Astrocyte (in vitro differentiated cells and primary cell): ENCODE measurements around the gene CCDC197. TPM values are rescaled to one million over a fixed set of nuclear protein-coding genes. Genes with fewer than 3 reads are reported as not detected.
A peak's percentile ranks its signal among the peaks of the same experiment; 100 is the strongest.

Experiments used
- DNase-seq: peaks from one replicate; pipeline ENCODE4 v3.0.0-alpha.2; 2010; ENCODE audit warnings: low read depth
- FAIRE-seq: peaks from 2 replicates; lab custom pipeline; 2011; peaks lifted over from hg19 to GRCh38; lab: Jason Lieb, UNC
- H2AFZ ChIP-seq: 2 replicates; pipeline ENCODE4 v1.6.0; 2012; ENCODE audit warnings: low read depth, low read length, inconsistent platforms
- H3K27ac ChIP-seq: 2 replicates; pipeline ENCODE4 v1.5.1; 2011; ENCODE audit warnings: low read depth, low read length, inconsistent platforms
- H3K27me3 ChIP-seq: 2 replicates; pipeline ENCODE4 v1.6.0; 2011; ENCODE audit warnings: low read length, inconsistent platforms; ENCODE audit not compliant: insufficient read depth
- H3K36me3 ChIP-seq: 2 replicates; pipeline ENCODE4 v1.5.1; 2011; ENCODE audit warnings: low read length, inconsistent platforms; ENCODE audit not compliant: insufficient read depth
- H3K4me1 ChIP-seq: 2 replicates; pipeline ENCODE4 v1.5.1; 2011; ENCODE audit warnings: low read length, inconsistent platforms; ENCODE audit not compliant: insufficient read depth
- H3K4me2 ChIP-seq: 2 replicates; pipeline ENCODE4 v1.6.0; 2012; ENCODE audit warnings: low read length, inconsistent platforms
- H3K4me3 ChIP-seq: 2 replicates; pipeline ENCODE4 v1.5.1; 2011; ENCODE audit warnings: low read depth, mild to moderate bottlenecking, low read length, inconsistent platforms; ENCODE audit not compliant: insufficient read depth
- H3K79me2 ChIP-seq: 2 replicates; pipeline ENCODE4 v1.6.0; 2012; ENCODE audit warnings: mild to moderate bottlenecking, low read length, inconsistent platforms; ENCODE audit not compliant: insufficient read depth
- H3K9ac ChIP-seq: 2 replicates; pipeline ENCODE4 v1.6.0; 2012; ENCODE audit warnings: mild to moderate bottlenecking, low read length, inconsistent platforms
- H3K9me3 ChIP-seq: 2 replicates; pipeline ENCODE4 v1.5.1; 2012; ENCODE audit warnings: low read depth, mild to moderate bottlenecking, low read length, inconsistent platforms; ENCODE audit not compliant: insufficient read depth
- H4K20me1 ChIP-seq: 2 replicates; pipeline ENCODE4 v1.6.0; 2012; ENCODE audit warnings: low read length, inconsistent platforms; ENCODE audit not compliant: insufficient read depth
- H3K27ac Mint-ChIP-seq: one replicate; pipeline ENCODE4 v1.8.0; 2021; ENCODE audit warnings: mild to moderate bottlenecking, mixed read lengths; ENCODE audit not compliant: unreplicated experiment
- H3K27me3 Mint-ChIP-seq: one replicate; pipeline ENCODE4 v1.8.0; 2021; ENCODE audit warnings: low read depth, mixed read lengths; ENCODE audit not compliant: unreplicated experiment
- H3K36me3 Mint-ChIP-seq: one replicate; pipeline ENCODE4 v1.8.0; 2021; ENCODE audit warnings: low read depth, mixed read lengths; ENCODE audit not compliant: unreplicated experiment
- H3K4me1 Mint-ChIP-seq: one replicate; pipeline ENCODE4 v1.8.0; 2021; ENCODE audit warnings: low read depth, mixed read lengths; ENCODE audit not compliant: unreplicated experiment
- H3K4me3 Mint-ChIP-seq: one replicate; pipeline ENCODE4 v1.8.0; 2021; ENCODE audit warnings: mild to moderate bottlenecking, moderate library complexity, mixed read lengths; ENCODE audit not compliant: unreplicated experiment
- H3K9me3 Mint-ChIP-seq: one replicate; pipeline ENCODE4 v1.8.0; 2021; ENCODE audit warnings: mild to moderate bottlenecking, mixed read lengths; ENCODE audit not compliant: unreplicated experiment
- CTCF ChIP-seq: IDR thresholded peaks from 2 replicates; pipeline ENCODE4 v1.5.1; 2011; ENCODE audit warnings: low read depth, mild to moderate bottlenecking, inconsistent platforms, low read length, moderate library complexity; ENCODE audit not compliant: insufficient read depth
- EZH2 ChIP-seq: IDR thresholded peaks from 2 replicates; pipeline ENCODE4 v1.6.1; 2012; ENCODE audit warnings: mild to moderate bottlenecking, low read length, inconsistent platforms; ENCODE audit not compliant: insufficient read depth
- total RNA-seq: library from RNA; stranded (reverse); gene quantifications from 2 replicates; pipeline ENCODE4 v1.2.1, GENCODE V29; 2021

The CCDC197 gene
- total RNA-seq, 1 donor from 2014 or later: not detected

DNA sequence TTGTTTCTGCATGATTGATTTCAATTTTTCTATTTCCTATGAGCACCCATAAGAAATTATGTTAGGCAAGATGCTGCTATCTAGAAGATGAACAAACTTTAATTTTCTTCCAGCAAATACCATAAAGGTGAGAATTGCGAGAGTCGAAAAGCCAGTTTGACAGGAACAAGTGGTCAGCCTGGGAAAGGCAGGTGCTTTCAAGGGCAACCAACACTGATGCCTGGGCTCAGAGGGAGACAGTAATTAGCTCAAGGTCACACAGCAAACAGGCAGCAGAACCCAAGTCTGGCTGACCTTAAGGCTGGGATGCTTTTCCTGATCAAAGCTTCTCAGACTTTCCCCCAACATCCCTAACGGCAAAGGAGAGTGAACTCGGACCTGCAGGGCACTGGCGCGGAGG, 22.2 kb downstream of the CCDC197 start:
- Mint-ChIP-seq H3K36me3 (no peaks in the 10 kb centered on the region), H3K9me3 (peaks cover 5% of the 10 kb centered on the region), H3K4me3 (no peak overlapping the region), H3K4me1 (peaks cover 8% of the 10 kb centered on the region), H3K27me3 (peaks cover 35% of the 10 kb centered on the region), H3K27ac (no peak overlapping the region)
- Histone ChIP-seq H3K27me3 (peaks cover 14% of the 10 kb centered on the region), H3K27ac (no peak overlapping the region), H3K36me3 (no peaks in the 10 kb centered on the region), H3K4me3 (no peak overlapping the region), H3K79me2 (no peaks in the 10 kb centered on the region), H4K20me1 (no peaks in the 10 kb centered on the region), H2AFZ (no peak overlapping the region), H3K4me2 (no peak overlapping the region), H3K9me3 (no peaks in the 10 kb centered on the region), H3K9ac (no peak overlapping the region), H3K4me1 (peaks cover 9% of the 10 kb centered on the region)
- TF ChIP-seq EZH2 (no peak), CTCF (no peak)
- FAIRE-seq: no peak
- DNase-seq: no peak

- DNase-seq: no peak
- peaks cover 6% of the 10 kb centered on the region for H3K4me1 Mint-ChIP-seq
- Histone ChIP-seq H4K20me1 (no peaks in the 10 kb centered on the region), H3K9ac (no peak overlapping the region), H3K27ac (no peak overlapping the region), H3K36me3 (no peaks in the 10 kb centered on the region), H3K4me1 (peaks cover 9% of the 10 kb centered on the region), H3K4me2 (no peak overlapping the region), H3K79me2 (no peaks in the 10 kb centered on the region), H2AFZ (no peak overlapping the region), H3K9me3 (no peaks in the 10 kb centered on the region), H3K27me3 (peaks cover 10% of the 10 kb centered on the region), H3K4me3 (no peak overlapping the region)
- peaks cover 30% of the 10 kb centered on the region for H3K27me3 Mint-ChIP-seq
- no peak overlapping the region for H3K27ac Mint-ChIP-seq
- H3K36me3 Mint-ChIP-seq: no peaks in the 10 kb centered on the region
- TF ChIP-seq CTCF (no peak), EZH2 (no peak)
- H3K9me3 Mint-ChIP-seq: peaks cover 3% of the 10 kb centered on the region
- H3K4me3 Mint-ChIP-seq: no peak overlapping the region
- no peak for FAIRE-seq
Measured at GRCh38 chr14:94020267-94020666, 23.2 kb downstream of the CCDC197 start.

DNA sequence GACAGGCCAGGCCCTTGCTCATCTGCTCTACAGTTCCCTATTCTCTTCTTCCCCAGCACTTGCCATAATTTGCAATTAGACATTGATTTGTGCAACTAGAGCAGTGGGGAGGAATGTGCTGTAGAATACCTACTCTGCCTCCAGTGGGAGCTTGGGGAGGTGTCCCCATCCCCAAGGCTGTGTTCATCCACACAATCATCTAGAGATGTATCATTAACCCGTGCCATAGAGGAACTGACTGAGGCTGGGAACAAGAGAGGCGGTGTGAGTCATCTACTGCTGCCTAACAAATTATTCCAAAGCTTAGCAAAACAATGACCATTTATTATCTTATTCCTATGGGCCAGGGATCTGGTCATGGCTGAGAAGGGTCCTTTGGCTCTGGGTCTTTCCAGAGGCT, 23.9 kb downstream of the CCDC197 start:
- Histone ChIP-seq H3K4me2 (peak overlapping the region; percentile 10), H3K79me2 (no peaks in the 10 kb centered on the region), H3K36me3 (no peaks in the 10 kb centered on the region), H3K4me1 (peaks cover 14% of the 10 kb centered on the region), H3K27me3 (peaks cover 6% of the 10 kb centered on the region), H3K4me3 (no peak overlapping the region), H4K20me1 (no peaks in the 10 kb centered on the region), H3K27ac (no peak overlapping the region), H2AFZ (no peak overlapping the region), H3K9ac (no peak overlapping the region), H3K9me3 (no peaks in the 10 kb centered on the region)
- Mint-ChIP-seq H3K4me3 (no peak overlapping the region), H3K36me3 (no peaks in the 10 kb centered on the region), H3K27me3 (peaks cover 25% of the 10 kb centered on the region), H3K4me1 (peaks cover 6% of the 10 kb centered on the region), H3K9me3 (no peaks in the 10 kb centered on the region), H3K27ac (no peak overlapping the region)
- peak; percentile 53 for DNase-seq
- TF ChIP-seq CTCF: no peak
- no peak for TF ChIP-seq EZH2
- FAIRE-seq: no peak
